Right atrium auricular region (tissue), 2 donors: ENCODE measurements around the gene COX7A1. TPM values are rescaled to one million over a fixed set of nuclear protein-coding genes. Genes with fewer than 3 reads are reported as not detected.

Source experiments
- DNase-seq: peaks from one replicate; pipeline ENCODE4 v3.0.0-alpha.2; 2019; ENCODE audit warnings: low spot score
- H3K27ac ChIP-seq, 2 donors: fragments of 200-600 bp; sonication (generic); 1 replicate in 1 of 2; 2 replicates in 1 of 2; pipeline ENCODE4 v1.5.1; 2016 to 2019
- H3K27me3 ChIP-seq, 2 donors: fragments of 200-600 bp; sonication (generic); one replicate each; pipeline versions ENCODE4 v1.5.1 to v1.6.0; 2017 to 2019
- H3K36me3 ChIP-seq: fragments of 200-600 bp; sonication (generic); one replicate; pipeline ENCODE4 v1.5.1; 2016
- H3K4me1 ChIP-seq, 2 donors: fragments of 200-600 bp; sonication (generic); one replicate each; pipeline versions ENCODE4 v1.5.1 to v1.6.0; 2017 to 2019
- H3K4me3 ChIP-seq, 2 donors: fragments of 200-600 bp; sonication (generic); 1 replicate in 1 of 2; 2 replicates in 1 of 2; pipeline ENCODE4 v1.5.1; 2017 to 2019; ENCODE audit warnings: mild to moderate bottlenecking in 1 of 2, moderate library complexity in 1 of 2
- H3K9me3 ChIP-seq, 2 donors: fragments of 200-600 bp; sonication (generic); one replicate each; pipeline ENCODE4 v1.5.1; 2019
- total RNA-seq, 2 donors: library from RNA; depleted of rRNA; stranded (reverse); fragments of >200 nt; gene quantifications; one replicate each; pipeline ENCODE4 v1.1.0, GENCODE V29; 2016
- TF ChIP-seq, protein P1 (sequence below), 2 donors: fragments of 200-600 bp; sonication (generic); IDR thresholded peaks; one replicate each; pipeline ENCODE4 v1.5.1; 2019; ENCODE audit warnings: antibody characterized with exemption in 2 of 2

Gene COX7A1
- total RNA-seq, 2 donors from 2014 or later, result 136 to 347 TPM

- Histone ChIP-seq H3K9me3 (no peaks in the 10 kb centered on the region), H3K27me3 (no peaks in the 10 kb centered on the region), H3K4me3 (no peak overlapping the region), H3K4me1 (no peaks in the 10 kb centered on the region), H3K27ac (peak overlapping the region; percentile 26 to 45), H3K36me3 (no peaks in the 10 kb centered on the region)
- no peak for DNase-seq
- TF ChIP-seq, protein P1, sequence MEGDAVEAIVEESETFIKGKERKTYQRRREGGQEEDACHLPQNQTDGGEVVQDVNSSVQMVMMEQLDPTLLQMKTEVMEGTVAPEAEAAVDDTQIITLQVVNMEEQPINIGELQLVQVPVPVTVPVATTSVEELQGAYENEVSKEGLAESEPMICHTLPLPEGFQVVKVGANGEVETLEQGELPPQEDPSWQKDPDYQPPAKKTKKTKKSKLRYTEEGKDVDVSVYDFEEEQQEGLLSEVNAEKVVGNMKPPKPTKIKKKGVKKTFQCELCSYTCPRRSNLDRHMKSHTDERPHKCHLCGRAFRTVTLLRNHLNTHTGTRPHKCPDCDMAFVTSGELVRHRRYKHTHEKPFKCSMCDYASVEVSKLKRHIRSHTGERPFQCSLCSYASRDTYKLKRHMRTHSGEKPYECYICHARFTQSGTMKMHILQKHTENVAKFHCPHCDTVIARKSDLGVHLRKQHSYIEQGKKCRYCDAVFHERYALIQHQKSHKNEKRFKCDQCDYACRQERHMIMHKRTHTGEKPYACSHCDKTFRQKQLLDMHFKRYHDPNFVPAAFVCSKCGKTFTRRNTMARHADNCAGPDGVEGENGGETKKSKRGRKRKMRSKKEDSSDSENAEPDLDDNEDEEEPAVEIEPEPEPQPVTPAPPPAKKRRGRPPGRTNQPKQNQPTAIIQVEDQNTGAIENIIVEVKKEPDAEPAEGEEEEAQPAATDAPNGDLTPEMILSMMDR (IDR thresholded peaks at IDR 0.05), result no peak
Measured at GRCh38 chr19:36160821-36161596, 8.8 kb upstream of the COX7A1 start.

DNA sequence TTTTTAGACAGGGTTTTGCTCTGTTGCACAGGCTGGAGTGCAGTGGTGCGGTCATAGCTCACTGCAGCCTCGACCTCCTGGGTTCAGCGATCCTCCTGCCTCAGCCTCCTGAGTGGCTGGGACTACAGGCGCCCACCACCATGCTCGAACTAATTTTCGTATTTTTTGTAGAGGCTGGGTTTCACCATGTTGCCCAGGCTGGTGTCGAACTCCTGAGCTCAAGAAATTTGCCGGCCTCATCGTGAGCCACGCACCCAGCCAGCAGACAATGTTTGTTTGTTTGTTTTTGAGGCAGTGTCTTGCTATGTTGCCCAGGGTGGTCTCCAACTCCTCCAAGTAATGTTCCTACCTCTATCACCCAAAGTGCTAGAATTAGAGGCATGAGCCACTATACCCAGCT lies 879 bp upstream of the COX7A1 start:
- DNase-seq, result no peak
- TF ChIP-seq, protein P1 (IDR thresholded peaks at IDR 0.05), result no peak
- Histone ChIP-seq H3K27me3 (no peaks in the 10 kb centered on the region), H3K27ac (peak overlapping the region; percentile 98 to 100), H3K36me3 (peaks cover 25% of the 10 kb centered on the region), H3K9me3 (no peaks in the 10 kb centered on the region), H3K4me3 (peak overlapping the region in 1 of 2 donors; percentile 69), H3K4me1 (peaks cover 0 to 22% of the 10 kb centered on the region in 2 donors)

DNA sequence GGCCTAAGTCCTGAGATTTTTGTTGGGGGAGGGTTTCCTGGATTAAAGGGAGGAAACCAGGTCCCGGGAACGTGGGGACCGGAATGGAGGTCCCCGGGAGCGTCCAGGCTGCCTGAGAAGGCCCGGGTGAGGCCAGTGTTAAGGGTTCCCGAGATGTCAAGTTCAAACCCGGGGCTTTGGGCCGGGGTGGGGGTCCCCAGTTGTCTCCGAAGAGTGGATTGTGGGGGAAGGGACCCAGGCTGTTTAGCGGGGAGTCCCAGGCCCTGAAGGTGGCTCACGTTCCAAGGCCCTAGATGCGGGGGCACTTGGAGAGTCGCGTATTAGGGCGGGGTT lies 262 bp downstream of the COX7A1 start:
- Histone ChIP-seq H3K9me3 (no peaks in the 10 kb centered on the region), H3K27me3 (no peaks in the 10 kb centered on the region), H3K4me3 (peak overlapping the region; percentile 69 to 87), H3K27ac (peak overlapping the region; percentile 98 to 100), H3K4me1 (peaks cover 0 to 22% of the 10 kb centered on the region in 2 donors), H3K36me3 (peaks cover 37% of the 10 kb centered on the region)
- TF ChIP-seq, protein P1 (IDR thresholded peaks at IDR 0.05), result no peak
- no peak for DNase-seq

- peaks cover 0 to 22% of the 10 kb centered on the region in 2 donors for H3K4me1 ChIP-seq
- H3K27me3 ChIP-seq, result no peaks in the 10 kb centered on the region
- H3K4me3 ChIP-seq, result peak overlapping the region; percentile 69 to 87
- H3K27ac ChIP-seq, result peak overlapping the region; percentile 98 to 100
- no peaks in the 10 kb centered on the region for H3K9me3 ChIP-seq
- TF ChIP-seq, protein P1 (IDR thresholded peaks at IDR 0.05), result no peak
- H3K36me3 ChIP-seq, result peaks cover 43% of the 10 kb centered on the region
- DNase-seq, result peak; percentile 83
Measured at GRCh38 chr19:36151144-36152018, 866 bp downstream of the COX7A1 start.

DNA sequence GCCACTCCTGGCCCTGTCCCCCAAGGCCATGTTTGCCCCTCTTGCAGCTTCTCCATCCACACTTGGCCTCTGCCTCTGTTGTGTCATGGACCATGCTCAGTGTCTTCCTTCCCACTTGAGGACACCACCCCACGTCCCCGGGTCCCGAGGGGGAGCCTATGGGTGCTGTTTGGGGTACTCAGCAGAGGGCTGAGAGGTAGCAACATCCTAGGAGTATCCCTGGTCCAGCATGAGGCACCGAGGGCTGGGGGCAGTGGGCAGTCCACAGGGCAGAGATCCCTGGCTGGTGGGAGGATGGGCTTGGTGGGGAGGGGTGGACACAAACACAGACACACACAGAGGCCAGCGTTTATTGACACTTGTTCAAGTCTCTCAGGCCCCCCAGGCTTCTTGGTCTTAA lies 1.7 kb downstream of the COX7A1 start:
- Histone ChIP-seq H3K27me3 (no peaks in the 10 kb centered on the region), H3K4me1 (peaks cover 0 to 22% of the 10 kb centered on the region in 2 donors), H3K27ac (peak overlapping the region; percentile 98 to 100), H3K9me3 (no peaks in the 10 kb centered on the region), H3K4me3 (peak overlapping the region; percentile 69 to 87), H3K36me3 (peaks cover 51% of the 10 kb centered on the region)
- DNase-seq, result no peak
- TF ChIP-seq, protein P1 (IDR thresholded peaks at IDR 0.05), result no peak
